ENCODE results near the gene DGKG. TPM values are rescaled to one million over a fixed set of nuclear protein-coding genes. Genes with fewer than 3 reads are reported as not detected.

DGKG gene
- total RNA-seq, 4 donors from 2014 or later, result 0.70 to 13.2 (median 5.9) TPM

DNA sequence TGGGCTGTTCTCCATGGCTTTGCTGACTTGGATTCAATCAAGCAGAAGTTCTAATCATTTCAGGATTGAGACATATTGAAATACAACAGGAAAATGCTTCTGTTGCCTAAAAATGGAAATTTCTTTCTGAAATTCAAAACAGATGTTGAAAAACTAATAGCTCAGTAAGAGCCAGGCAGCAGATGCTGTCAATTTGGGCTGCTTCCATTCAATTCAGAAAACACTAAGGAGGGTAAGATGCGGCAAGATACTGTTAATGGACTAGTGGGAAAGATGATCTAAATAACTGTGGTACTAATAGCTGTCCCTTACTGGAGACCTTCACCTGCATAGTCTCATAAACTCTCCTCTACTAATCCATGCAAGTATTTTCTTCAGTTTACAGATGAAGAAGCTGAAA, 53.5 kb downstream of the DGKG start:
- H3K36me3 ChIP-seq, result no peaks in the 10 kb centered on the region

GRCh38 chr3:186307594-186308221, 54.3 kb downstream of the DGKG start:
- DNase-seq, result no peak
- Histone ChIP-seq H3K9me3 (no peaks in the 10 kb centered on the region), H3K36me3 (no peaks in the 10 kb centered on the region), H3K4me3 (no peak overlapping the region), H3K27ac (no peak overlapping the region), H3K4me1 (no peaks in the 10 kb centered on the region), H3K27me3 (no peaks in the 10 kb centered on the region)
- no peak for TF ChIP-seq POLR2A (IDR thresholded peaks at IDR 0.05)
- TF ChIP-seq, protein P1, sequence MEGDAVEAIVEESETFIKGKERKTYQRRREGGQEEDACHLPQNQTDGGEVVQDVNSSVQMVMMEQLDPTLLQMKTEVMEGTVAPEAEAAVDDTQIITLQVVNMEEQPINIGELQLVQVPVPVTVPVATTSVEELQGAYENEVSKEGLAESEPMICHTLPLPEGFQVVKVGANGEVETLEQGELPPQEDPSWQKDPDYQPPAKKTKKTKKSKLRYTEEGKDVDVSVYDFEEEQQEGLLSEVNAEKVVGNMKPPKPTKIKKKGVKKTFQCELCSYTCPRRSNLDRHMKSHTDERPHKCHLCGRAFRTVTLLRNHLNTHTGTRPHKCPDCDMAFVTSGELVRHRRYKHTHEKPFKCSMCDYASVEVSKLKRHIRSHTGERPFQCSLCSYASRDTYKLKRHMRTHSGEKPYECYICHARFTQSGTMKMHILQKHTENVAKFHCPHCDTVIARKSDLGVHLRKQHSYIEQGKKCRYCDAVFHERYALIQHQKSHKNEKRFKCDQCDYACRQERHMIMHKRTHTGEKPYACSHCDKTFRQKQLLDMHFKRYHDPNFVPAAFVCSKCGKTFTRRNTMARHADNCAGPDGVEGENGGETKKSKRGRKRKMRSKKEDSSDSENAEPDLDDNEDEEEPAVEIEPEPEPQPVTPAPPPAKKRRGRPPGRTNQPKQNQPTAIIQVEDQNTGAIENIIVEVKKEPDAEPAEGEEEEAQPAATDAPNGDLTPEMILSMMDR (IDR thresholded peaks at IDR 0.05), result no peak

More for the DNA sequence above, 53.5 kb downstream of the DGKG start:
- Histone ChIP-seq H3K9me3 (no peaks in the 10 kb centered on the region), H3K4me3 (no peak overlapping the region), H3K27ac (no peak overlapping the region), H3K27me3 (no peaks in the 10 kb centered on the region), H3K4me1 (no peaks in the 10 kb centered on the region)
- no peak for TF ChIP-seq POLR2A (IDR thresholded peaks at IDR 0.05)
- TF ChIP-seq, protein P1 (IDR thresholded peaks at IDR 0.05), result no peak
- DNase-seq, result no peak

DNA sequence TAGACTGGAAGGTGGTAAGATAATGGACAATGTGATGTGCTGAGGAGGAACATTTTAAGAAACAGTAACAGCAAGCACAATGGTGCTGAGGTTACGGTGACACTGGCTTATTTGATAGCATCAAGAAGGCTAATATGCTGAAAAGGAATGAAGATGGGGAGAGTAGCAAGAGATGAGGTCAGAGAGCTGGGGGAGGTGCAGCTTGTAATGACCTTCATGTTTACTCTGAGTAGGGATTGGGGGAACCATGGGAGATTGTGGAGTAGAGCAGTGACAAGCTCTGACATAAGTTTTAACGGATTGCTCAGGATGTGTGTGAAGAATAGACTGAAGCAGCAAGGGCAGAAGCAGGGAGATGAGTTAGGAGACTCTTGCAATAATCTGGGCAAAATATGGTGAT, 56.7 kb downstream of the DGKG start:
- TF ChIP-seq, protein P1 (IDR thresholded peaks at IDR 0.05), result no peak
- TF ChIP-seq POLR2A (IDR thresholded peaks at IDR 0.05), result no peak

DNA sequence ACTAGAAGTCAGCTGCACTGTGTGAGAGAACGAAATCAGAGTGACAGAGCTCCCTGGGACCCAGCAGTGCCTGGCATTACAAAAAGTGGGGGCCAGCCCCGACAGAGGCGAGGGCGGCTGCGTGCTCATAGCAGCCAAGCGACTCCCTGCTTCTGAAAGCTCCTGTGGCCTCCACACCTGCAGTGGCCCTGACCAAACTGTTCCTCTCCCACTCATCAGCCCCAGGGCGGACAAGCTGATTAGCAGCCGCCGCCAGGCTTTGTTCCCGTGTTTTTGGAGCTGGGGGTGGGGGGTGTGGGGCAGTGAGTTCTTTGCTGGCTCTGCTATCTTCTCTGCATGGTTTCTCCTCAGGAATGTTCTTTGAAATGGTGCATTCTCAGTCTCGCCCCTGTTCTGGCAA, 58.1 kb downstream of the DGKG start:
- Histone ChIP-seq H3K27ac (no peak overlapping the region), H3K4me3 (no peak overlapping the region), H3K4me1 (no peaks in the 10 kb centered on the region), H3K36me3 (no peaks in the 10 kb centered on the region), H3K27me3 (no peaks in the 10 kb centered on the region), H3K9me3 (no peaks in the 10 kb centered on the region)
- TF ChIP-seq POLR2A (IDR thresholded peaks at IDR 0.05), result no peak
- TF ChIP-seq, protein P1 (IDR thresholded peaks at IDR 0.05), result no peak
- no peak for DNase-seq

More for the DNA sequence above, 56.7 kb downstream of the DGKG start:
- Histone ChIP-seq H3K27ac (no peak overlapping the region), H3K4me1 (no peaks in the 10 kb centered on the region), H3K27me3 (no peaks in the 10 kb centered on the region), H3K36me3 (no peaks in the 10 kb centered on the region), H3K9me3 (no peaks in the 10 kb centered on the region), H3K4me3 (no peak overlapping the region)
- no peak for DNase-seq

DNA sequence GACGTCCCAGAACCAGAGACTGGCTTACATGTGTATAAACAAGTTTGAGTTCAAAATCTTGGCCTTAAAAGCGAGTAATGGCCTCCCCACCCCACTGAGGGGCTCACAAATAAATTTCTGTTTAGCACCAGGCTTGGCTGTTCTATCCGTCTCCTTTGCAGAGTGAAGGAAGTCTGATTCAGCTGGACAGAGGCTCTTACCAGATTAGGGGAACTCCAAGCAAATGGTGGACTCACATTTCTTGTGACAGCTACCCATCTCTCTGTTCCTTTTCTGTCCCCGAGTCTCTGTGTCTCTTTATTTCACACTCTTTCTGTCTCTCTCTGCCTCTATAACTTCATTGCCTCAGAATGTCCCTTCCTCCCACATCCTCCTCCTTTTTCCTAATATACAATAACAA, 62.7 kb downstream of the DGKG start:
- no peaks in the 10 kb centered on the region for H3K4me1 ChIP-seq
- no peaks in the 10 kb centered on the region for H3K36me3 ChIP-seq
- H3K4me3 ChIP-seq, result no peak overlapping the region
- no peak overlapping the region for H3K27ac ChIP-seq
- H3K9me3 ChIP-seq, result no peaks in the 10 kb centered on the region
- TF ChIP-seq, protein P1 (IDR thresholded peaks at IDR 0.05), result no peak
- no peak for TF ChIP-seq POLR2A (IDR thresholded peaks at IDR 0.05)
- no peaks in the 10 kb centered on the region for H3K27me3 ChIP-seq
- no peak for DNase-seq

GRCh38 chr3:186298876-186299275, 63.2 kb downstream of the DGKG start:
- H3K36me3 ChIP-seq, result no peaks in the 10 kb centered on the region
- no peaks in the 10 kb centered on the region for H3K27me3 ChIP-seq
- no peaks in the 10 kb centered on the region for H3K4me1 ChIP-seq
- no peaks in the 10 kb centered on the region for H3K9me3 ChIP-seq
- H3K4me3 ChIP-seq, result no peak overlapping the region
- no peak overlapping the region for H3K27ac ChIP-seq
- no peak for DNase-seq
- TF ChIP-seq, protein P1 (IDR thresholded peaks at IDR 0.05), result no peak
- TF ChIP-seq POLR2A (IDR thresholded peaks at IDR 0.05), result no peak

Measured in Peyer's patch (tissue), 4 donors.